Epidermal melanocyte (primary cell): Measurements from ENCODE around the gene SCAMP3.
"Not testable (repeated sequence)": the region's sequence is repeated elsewhere in the genome, so short reads cannot be mapped to it uniquely, and the experiment has no call there.

Source experiments
- DNase-seq: peaks from one replicate; pipeline ENCODE4 v3.0.0; 2011; ENCODE audit warnings: low spot score; ENCODE audit not compliant: insufficient read length

The SCAMP3 gene

DNA sequence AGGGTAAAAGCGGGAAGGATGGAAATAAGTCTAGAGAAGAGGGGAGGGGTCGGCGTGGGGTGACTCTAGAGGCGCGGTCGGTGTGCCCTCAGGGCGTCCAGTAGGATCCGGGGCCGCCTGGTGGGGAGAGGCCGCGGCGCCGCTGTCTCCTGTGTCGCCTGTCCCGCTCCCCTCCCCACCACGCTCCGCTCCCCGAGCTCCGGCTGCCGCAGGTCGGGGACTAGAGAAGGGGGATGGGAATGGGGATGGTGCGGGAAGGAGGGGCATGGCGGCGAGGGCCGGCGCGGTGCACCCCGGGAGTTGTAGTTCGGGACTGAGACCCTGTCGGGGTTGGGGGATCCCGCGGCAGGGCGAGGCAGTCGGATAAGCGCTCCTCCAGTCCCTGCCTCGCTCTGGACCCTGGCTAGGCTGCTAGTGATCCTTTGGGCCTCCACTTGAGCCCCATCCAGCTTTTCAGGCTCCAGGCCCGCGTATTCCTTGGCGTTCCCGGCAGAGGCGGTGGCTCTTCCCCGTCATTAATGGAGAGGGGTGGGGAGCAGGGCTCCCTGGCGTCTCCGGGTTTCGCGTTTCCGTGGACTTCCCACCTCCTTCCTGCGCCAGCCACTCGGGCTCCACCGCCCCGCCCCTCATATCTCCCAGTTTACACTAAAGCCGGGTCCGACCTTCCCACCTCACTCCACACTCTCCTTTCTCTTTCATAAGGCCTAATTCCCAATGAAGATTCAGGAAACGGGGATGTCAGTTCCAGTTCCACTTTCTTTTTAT lies 6.7 kb downstream of the SCAMP3 start, which contains the start of gene ENTREP3:
ENTREP3 (minus strand) TSS at position 241 of the 765 bp plus-strand sequence. CDS start 606 bp downstream, outside the sequence.
- DNase-seq, result peak; percentile 96

DNA sequence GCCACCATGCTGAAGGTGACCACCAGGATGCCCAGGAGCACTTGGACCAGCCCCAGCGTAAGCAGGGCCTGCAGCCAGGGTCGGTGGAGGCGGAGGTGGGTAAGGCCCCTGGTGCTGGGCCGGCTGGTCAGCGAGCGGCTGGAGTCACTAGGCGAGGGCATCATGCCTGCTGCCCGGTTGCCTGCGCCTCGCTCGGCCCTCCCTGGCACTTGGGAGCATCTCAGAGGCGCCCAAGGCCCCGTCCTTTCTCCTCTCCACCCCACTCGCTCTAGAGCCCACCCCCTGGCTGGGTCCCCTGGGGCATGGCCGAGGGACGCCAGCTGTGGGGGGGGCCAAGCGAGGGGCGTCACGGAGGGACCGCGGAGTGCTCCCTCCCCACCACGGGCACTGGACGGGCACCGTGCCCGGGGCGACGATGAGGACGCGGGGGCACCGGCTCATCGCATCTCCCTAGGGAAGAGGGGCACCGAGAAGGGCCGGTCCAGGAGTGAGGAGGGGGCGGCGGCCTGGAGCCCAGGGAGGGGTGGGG lies 7.4 kb downstream of the SCAMP3 start:
- DNase-seq, result no peak

DNA sequence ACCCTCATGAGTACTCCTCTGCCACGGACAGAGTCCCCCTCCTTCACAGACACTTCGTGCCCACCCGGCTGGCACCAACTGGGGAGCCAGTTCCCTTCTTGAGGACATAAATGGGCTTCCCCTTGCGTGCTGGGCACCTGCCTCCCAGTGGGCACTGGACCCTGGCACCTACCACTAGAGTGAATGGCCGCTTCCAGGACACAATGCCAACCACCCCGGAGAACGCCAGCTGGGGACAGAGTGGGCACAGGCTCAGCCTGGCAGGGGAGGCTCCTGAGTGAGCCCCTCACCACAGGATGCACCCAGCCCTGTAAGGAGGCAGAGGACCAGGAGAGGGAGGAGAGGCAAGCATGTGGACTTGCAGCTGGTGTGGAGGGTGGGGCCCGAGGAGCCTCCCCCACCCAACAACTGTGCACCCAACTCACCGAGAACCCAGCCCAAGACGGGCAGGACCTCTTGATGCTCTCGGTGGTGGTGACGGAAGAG lies 7.9 kb downstream of the SCAMP3 start:
- no peak for DNase-seq

DNA sequence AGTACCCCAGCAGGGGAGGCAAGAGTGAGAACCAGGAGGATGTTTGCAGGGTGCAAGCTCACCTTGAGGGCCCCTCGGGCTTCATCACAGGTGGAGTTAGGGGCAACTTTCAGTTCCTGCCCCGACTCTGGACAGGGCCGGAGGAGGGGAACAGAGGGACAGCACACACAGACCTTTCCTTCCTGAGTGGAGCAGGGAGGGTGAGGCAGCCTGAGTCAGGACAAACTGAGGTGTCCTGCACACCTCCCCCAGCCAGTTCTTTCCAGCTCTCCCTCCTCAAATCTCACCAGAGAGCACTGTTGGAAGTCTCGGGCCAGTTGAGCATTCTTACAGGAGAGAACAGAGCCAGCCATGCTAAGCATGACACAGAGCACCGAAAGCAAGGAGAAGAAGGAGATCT lies 8.4 kb downstream of the SCAMP3 start:
- no peak for DNase-seq

DNA sequence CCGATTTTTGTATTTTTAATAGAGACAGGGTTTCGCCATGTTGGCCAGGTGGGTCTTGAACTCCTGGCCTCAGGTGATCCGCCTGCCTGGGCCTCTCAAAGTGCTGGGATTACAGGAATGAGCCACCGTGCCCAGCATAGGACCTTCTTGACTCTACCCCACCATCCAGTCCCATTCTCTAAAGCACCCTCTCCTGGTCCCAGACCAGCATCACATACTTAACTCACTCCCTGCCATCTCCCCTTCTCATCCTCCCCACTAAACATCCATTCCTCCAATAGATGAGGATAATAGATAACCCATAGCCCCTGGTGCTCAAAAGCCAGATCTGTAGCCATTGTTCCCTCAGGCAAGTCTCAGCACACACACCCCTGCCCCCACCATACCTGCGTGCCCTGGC lies 9.0 kb downstream of the SCAMP3 start:
- DNase-seq, result no peak

DNA sequence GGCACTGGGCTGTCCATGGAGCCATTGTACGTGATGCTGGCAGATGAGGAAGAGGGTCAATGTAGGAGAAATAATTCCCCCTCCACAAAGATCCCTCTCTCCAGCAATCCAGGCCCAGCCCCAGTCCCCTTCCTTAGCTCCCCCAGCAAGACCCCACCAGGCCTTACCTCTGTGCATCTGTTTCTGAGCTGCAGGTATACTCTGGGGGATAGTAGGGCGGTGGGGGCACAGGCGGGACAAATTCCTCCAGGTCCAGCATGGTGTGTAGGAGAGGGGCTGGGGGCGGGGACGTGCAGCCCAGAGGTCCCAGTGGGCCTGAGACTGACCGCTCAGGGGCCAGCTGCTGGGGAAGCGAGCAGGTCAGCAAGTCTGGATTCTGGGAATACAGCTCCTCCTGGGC lies 10.6 kb downstream of the SCAMP3 start:
- DNase-seq, result no peak

DNA sequence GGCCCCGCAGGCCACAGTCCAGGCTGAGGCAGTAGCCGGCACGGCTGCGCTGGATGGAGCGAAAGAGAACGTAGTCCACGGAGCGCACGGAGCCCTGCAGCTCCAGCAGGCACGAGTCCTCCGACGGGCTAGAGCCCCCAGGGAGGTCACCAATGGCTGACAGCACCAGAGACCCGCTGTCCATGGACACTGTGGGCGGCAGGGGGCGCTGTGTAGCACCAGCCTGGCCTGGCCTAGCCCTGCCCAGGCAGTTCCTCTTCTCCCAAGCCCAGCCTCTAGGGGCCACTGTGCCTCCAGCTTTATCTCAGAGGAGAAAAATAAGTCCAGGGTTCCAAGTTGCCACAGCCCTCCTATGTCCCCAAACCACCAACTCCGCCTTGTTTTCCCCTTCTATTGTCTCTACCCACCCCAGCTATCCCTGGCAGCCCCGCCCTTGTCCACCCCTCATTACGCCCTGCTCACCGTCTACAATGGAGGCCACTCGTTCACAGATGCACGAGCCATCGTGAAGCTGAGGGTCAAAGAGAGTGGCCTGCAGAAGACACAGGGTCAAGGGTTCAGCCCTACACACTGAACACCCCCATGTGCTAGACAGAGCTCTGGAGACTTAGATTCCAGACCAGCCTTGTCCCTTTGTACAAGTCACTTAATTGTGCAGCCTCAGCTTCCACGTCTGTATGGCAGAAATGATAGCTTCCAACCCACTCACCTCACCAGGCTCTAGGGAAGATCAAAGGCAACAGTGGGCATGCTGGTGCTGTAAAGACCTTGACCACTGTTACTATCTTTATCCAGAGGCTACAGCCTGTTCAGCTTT lies 11.3 kb downstream of the SCAMP3 start:
- DNase-seq, result peak; percentile 97

DNA sequence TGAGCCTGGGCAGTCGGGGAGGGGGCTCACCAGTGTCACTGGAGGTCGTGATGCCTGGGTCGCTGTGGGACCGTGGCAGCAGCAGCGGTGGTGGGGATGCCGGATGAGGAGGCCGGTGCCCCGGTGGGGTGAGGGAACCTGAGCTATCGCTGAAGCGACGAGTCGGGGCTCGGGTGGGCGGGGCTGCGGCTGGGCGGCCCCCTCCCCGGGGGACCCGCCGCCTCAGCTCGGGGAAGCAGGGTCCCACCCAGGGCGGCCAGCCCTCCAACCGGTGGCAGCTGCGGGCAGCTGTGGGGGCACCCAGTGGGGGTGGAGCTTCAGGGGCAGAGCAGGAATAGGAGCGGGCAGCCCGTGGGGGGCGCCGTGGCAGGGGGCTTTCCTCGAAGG lies 11.9 kb downstream of the SCAMP3 start:
- no peak for DNase-seq

DNA sequence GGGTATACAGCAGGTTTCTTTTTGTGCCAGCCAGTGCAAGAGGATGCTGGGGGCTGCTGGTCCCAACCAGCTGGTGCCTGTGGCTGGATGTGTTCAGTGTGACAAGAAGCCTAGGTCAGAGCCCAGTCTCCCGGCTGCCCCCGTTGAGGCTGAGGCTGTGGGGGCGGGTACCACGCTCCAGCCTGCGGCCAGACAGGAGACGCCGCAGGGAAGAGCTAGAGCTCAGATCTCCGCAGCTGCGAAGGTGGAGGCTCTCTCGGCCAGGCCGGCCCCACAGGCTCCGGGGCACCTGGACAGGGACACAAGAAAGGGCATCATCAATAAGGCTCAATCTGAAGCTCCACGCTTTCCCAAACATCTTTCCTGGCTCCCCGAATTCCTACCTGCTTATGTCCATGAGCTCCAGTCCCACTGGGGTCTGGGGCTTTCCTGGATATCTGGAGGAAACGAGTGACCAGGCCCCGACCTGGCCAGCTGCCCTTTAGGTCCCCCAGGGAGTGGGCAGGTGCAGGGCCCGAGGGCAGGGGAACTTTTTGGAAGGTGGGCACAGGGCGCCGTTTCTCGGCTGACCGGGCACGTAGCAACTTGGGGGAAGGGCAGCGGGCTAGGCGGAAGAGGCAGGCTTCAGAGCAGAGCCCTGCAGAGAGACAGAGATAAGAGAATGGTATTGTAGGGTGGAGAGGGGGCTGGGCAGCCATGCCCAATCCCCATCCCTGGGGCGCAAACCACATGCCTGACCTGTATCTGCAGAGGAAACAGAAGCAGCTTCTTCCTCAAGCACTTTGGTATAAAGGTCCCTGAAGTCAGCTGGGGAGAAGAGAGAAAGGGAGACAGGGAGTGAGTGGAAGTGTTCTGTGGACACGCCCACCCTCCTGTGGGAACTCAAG lies 14.2 kb downstream of the SCAMP3 start:
- DNase-seq, result no peak

DNA sequence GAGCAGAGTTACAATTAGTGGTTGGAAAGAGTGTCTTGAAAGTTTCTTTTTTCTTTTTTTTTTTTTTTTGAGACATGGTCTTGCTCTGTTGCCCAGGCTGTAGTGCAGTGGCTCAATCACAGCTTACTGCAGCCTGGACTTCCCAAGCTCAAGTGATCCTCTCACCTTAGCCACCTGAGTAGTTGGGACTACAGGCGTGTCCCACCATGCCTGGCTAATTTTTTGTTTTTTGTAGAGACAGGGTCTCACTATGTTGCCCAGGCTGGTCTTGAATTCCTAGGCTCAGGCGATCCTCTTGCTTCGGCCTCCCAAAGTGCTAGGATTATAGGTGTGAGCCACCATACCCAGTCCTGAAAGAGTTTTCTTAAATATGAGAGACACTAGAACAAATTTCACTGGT lies 15.4 kb downstream of the SCAMP3 start:
- not testable (repeated sequence) for DNase-seq

DNA sequence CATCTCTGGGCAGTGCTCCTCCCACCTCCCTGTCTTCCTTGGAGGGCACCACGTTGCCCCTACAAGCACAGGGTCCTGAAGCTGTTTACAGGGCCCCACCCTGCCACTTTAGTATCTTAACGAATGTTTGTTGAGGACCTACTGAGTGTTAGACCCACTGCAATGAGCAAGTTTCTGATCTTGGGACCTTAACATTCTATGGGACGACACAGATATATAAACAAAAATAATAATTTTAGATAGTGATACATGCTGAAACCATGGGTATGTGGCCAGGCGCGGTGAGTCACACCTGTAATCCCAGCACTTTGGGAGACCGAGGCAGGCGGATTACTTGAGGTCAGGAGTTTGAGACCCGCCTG lies 17.0 kb downstream of the SCAMP3 start:
- DNase-seq, result no peak

DNA sequence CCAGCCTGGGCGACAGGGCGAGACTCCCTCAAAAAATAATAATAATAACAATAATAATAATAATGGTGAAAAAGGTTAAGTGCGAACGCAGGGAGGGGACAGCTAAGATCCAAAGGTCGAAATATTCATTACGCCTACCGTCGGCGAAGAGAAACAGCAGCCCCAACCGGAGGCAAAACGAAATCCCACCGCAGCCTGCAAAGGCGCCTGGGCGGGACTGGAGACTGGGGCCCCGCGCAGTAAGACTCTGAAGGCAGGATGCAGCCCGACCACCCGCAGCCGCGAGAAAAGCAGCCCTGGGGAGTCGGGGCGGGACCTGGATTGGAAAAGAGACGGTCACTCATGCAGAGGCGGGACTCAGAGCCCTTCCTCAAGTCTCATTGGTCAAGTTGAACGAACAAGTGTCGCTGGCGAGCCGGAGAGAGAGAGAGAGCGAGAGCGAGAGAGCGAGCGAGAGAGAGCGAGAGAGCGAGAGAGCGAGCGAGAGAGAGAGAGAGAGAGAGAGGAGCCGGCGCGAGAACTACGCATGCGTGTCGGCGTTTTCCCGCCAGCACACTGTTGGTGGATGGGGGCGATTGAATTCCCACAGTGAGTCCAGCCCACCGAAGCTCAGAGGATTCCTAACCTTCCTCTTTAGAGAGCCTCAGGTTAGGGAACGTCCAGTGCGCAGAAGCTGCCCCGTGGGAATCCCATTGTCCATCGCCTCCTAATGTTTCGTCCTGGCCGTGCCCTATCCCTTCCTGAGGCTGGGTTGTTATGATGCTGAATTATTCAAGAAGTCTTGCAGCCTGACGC lies 17.6 kb downstream of the SCAMP3 start:
- DNase-seq, result peak; percentile 94

DNA sequence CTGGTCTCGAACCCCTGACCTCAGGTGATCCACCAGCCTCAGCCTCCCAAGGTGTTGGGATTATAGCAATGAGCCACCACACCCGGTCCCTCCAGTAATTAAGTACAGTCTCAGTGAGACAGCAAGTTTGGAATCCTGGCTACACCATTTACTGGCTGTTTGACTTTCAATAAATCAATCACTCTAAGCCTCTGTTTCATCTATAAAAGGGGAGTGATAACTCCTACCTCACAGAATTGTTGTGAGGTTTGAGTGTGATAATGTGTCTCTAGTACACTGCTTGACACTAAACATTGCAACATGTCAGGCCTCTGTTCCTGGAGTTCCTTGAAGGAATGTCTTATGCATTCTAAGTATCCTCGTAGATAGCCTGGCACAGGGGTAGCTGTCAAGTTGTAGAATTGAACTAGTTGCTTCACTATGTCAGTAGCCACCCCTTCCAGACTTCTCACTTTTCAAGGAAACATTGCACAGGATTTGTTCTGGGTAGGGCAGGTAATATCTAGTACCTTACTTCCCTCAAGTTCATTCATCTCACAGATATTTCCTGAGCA lies 19.3 kb downstream of the SCAMP3 start:
- DNase-seq, result no peak

DNA sequence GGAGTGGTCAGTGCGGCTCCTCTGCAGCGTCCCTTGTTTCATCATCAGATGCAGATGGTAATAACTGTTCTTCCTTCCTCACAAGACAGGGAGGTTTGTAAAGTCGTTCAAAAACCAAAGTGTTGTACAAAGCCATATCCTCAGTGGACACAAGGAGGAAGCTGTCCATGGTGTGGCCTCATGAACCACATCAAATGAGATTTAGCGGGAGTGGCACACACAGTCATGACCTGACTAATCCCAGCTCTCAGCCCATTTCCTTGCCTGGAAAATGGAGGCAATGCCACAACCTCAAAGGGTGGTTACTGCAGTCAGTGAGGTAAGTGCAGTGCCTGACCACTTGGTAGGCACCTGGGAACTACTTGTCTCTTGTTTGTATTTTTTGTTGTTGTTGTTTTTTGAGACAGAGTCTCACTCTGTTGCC lies 20.3 kb downstream of the SCAMP3 start:
- DNase-seq, result no peak

DNA sequence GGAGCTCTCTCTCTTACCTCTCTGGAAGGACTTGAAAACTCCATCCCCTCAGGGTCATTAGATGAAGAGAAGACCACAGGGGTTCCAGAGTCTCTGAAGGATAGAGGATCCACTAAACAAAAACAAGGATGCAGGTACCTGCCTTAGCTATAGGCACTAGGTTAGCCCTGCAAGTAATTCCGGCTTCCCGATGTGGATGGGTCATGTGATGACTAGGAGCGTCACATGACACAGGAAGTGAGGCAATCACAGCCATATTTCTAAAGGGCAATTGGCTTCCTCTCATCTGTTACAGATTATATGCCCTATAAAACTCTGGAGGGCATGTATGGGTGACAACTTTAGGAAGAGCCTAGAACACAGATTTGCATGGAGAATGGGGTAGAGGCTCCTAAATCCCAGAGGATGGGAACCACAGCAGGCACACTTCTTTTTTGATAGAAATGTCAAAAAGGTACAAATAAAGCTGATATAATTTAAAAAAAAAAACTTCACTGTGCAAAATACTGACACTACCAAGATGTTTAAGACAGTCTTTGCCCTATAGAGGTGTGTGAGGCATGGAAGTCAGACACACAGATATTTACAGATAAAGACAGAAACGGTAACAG lies 21.0 kb downstream of the SCAMP3 start:
- DNase-seq, result peak; percentile 90

DNA sequence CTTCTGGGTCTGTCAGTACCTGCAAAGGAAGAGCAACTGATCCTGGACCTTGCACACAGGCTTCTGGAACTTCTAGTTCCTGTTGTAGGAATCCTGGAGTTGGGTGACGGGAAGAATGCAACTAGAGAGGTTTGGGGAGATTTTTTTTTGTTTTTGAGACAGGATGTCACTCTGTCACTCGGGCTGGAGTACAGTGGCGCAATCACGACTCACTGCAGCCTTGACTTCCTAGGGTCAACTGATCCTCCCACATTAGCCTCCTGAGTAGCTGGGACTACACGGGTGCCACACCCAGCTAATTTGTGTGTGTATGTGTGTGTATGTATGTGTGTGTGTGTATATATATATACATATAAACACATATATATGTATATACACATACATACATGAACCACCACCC lies 25.7 kb downstream of the SCAMP3 start:
- DNase-seq, result no peak

DNA sequence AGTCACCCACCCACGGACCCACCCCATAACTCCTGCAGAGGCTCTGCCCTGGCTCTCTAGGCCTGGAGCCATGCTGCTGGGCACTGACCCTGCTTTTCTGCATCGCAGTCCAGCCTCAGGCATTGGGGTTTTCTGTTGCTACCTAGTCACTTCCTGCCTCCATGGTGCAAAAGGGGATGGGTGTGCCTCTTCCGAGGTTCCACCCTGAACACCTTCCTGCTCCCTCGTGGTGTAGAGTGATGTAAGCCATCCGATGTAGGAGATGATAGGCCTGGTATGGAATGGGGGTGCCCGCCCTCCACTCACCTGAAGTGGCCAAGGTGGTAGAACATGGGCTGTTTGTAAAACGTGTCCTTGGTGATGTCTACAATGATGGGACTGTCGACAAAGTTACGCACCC lies 26.8 kb downstream of the SCAMP3 start:
- DNase-seq, result not testable (repeated sequence)

DNA sequence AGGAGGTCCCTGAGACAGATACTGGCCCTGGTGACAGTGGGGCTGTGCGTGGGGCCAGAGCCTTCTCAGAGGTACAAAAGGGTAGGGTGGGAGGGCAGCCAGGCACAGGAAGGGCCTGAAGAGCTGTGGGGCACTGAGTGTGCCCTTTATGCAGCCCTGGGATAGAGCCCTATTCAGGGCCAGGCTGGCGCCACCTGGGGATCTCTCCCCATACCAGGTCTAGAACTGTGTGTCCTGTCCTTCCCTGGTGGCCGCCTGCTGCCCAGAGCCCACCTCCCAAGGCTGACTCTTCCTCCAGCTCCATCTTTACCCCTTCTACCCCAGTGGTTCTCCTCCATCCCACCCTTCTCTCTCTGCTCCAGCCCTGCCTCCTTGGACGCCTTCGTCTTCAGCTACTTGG lies 28.7 kb downstream of the SCAMP3 start:
- not testable (repeated sequence) for DNase-seq
